GM12878 (cell line): ENCODE results near the gene ASF1B. TPM values are rescaled to one million over a fixed set of nuclear protein-coding genes. Genes with fewer than 3 reads are reported as not detected.

ENCODE experiments used
- ATAC-seq: fragments of 200-7000 bp; cut with Tn5 transposase; 3 replicates; pipeline ENCODE4 v1.9.1; 2020; ENCODE audit warnings: mild to moderate bottlenecking, moderate library complexity
- BruUV-seq: library from RNA; stranded (reverse); fragments of 400-500 nt; replicated peaks from 2 replicates; lab custom pipeline; 2021; lab: Mats Ljungman, UMichigan
- CTCF ChIA-PET: fragments of 300-600 bp; sonication (Branson Sonifier 250); formaldehyde crosslinking; extraction: SDS; loops from one replicate; lab custom pipeline; 2021; ENCODE audit warnings: inconsistent platforms; lab: Yijun Ruan, JAX
- POLR2A ChIA-PET: fragments of 350-600 bp; formaldehyde crosslinking; extraction: SDS; loops from one replicate; lab custom pipeline; 2021; ENCODE audit warnings: inconsistent platforms; lab: Charles Lee
- RAD21 ChIA-PET: fragments of 300-600 bp; sonication (Branson Sonifier 250); formaldehyde crosslinking; loops from one replicate; lab custom pipeline; 2023; ENCODE audit warnings: antibody characterized with exemption; ENCODE audit not compliant: unreplicated experiment; lab: Charles Lee
- SMC1A ChIA-PET: fragments of 300-600 bp; sonication (Branson Sonifier 250); formaldehyde crosslinking; loops from one replicate; lab custom pipeline; 2023; ENCODE audit not compliant: unreplicated experiment, uncharacterized antibody; lab: Charles Lee
- DNase-seq: peaks from one replicate; pipeline ENCODE4 v3.0.0-alpha.2; 2011; ENCODE audit warnings: low read depth, low spot score
- FAIRE-seq: peaks from 3 replicates; lab custom pipeline; 2011; peaks lifted over from hg19 to GRCh38; lab: Jason Lieb, UNC
- H2AFZ ChIP-seq: 2 replicates; pipeline ENCODE4 v1.6.0; 2011; ENCODE audit warnings: low read depth, low read length, control low read depth; ENCODE audit not compliant: control insufficient read depth
- H3K27ac ChIP-seq: 2 replicates; pipeline ENCODE4 v1.5.1; 2011; ENCODE audit warnings: control low read depth; ENCODE audit not compliant: control insufficient read depth, insufficient read depth
- H3K27me3 ChIP-seq, 2 experiments: replicated peaks in 1 of 2; 2 replicates each; pipeline versions ENCODE4 v1.6.0 to v1.6.1; 2011; ENCODE audit warnings: low read length in 1 of 2; ENCODE audit not compliant: control insufficient read depth in 2 of 2, insufficient read depth in 2 of 2
- H3K36me3 ChIP-seq, 2 experiments: 2 replicates each; pipeline ENCODE4 v1.5.1; 2011; ENCODE audit warnings: low read length in 1 of 2; ENCODE audit not compliant: control insufficient read depth in 2 of 2, insufficient read depth in 2 of 2
- H3K4me1 ChIP-seq: 2 replicates; pipeline ENCODE4 v1.6.1; 2011; ENCODE audit warnings: mild to moderate bottlenecking, low read length, moderate library complexity, mixed read lengths; ENCODE audit not compliant: control insufficient read depth, insufficient read depth
- H3K4me2 ChIP-seq: 2 replicates; pipeline ENCODE4 v1.6.0; 2011; ENCODE audit warnings: control low read depth; ENCODE audit not compliant: control insufficient read depth, insufficient read depth
- H3K4me3 ChIP-seq: fragments of 200-600 bp; sonication (generic); 2 replicates; pipeline ENCODE4 v1.5.1; 2016
- H3K79me2 ChIP-seq: 2 replicates; pipeline ENCODE4 v1.6.0; 2011; ENCODE audit warnings: low read length; ENCODE audit not compliant: control insufficient read depth, insufficient read depth
- H3K9ac ChIP-seq: 2 replicates; pipeline ENCODE4 v1.8.0; 2011; ENCODE audit warnings: low read length, control low read depth, mixed read lengths; ENCODE audit not compliant: control insufficient read depth, insufficient read depth
- H3K9me3 ChIP-seq: replicated peaks from 3 replicates; pipeline ENCODE4 v1.5.1; 2011; ENCODE audit warnings: mild to moderate bottlenecking, low read length; ENCODE audit not compliant: control insufficient read depth, insufficient read depth
- H4K20me1 ChIP-seq: 2 replicates; pipeline ENCODE4 v1.6.0; 2011; ENCODE audit not compliant: control insufficient read depth, insufficient read depth
- CBFB ChIP-seq: IDR thresholded peaks from 2 replicates; pipeline ENCODE4 v1.6.1; 2016; ENCODE audit warnings: antibody characterized with exemption, low read depth
- E2F8 ChIP-seq: fragments of 450-650 bp; IDR thresholded peaks from 2 replicates; pipeline ENCODE4 v1.6.1; 2018; ENCODE audit warnings: mild to moderate bottlenecking, low read depth, moderate library complexity; ENCODE audit not compliant: partially characterized antibody
- EED ChIP-seq: sonication (generic); IDR thresholded peaks from 2 replicates; pipeline ENCODE4 v1.6.1; 2016; ENCODE audit warnings: antibody characterized with exemption, low read depth
- IRF4 ChIP-seq: IDR thresholded peaks from 2 replicates; pipeline ENCODE4 v1.6.1; 2011; ENCODE audit warnings: low read depth, low read length
- RELB ChIP-seq: fragments of 450-650 bp; IDR thresholded peaks from 2 replicates; pipeline ENCODE4 v1.6.1; 2017; ENCODE audit warnings: low read depth, mild to moderate bottlenecking, moderate library complexity
- ZBTB33 ChIP-seq: fragments of 450-650 bp; IDR thresholded peaks from 2 replicates; pipeline ENCODE4 v1.6.1; 2017; ENCODE audit warnings: mild to moderate bottlenecking
- WGBS: methylation state at CpG from one replicate; pipeline ENCODE4 v1.1.6; 2016; ENCODE audit warnings: low lambda C conversion rate; ENCODE audit not compliant: insufficient replicate concordance, insufficient coverage; ENCODE audit errors: missing lambda C conversion rate; 5-methylcytosine and 5-hydroxymethylcytosine counted together
- in situ Hi-C: fragments of 300-500 bp; cut with MboI; formaldehyde crosslinking; loops from 9 replicates; pipeline ENCODE4 v1.14.3; 2018; ENCODE audit warnings: mixed read lengths
- intact Hi-C: fragments of 100-400 bp; cut with micrococcal nuclease; formaldehyde crosslinking; loops from one replicate; pipeline ENCODE4 v1.14.2; 2022; ENCODE audit not compliant: unreplicated experiment
- polyA plus RNA-seq, 11 experiments: library from polyadenylated mRNA; depleted of rRNA in 4 of 11; unstranded in 6 of 11; stranded (reverse) in 5 of 11; fragments of >200 nt; fragmentation: Nextera tagmentation in 4 of 11; fragmentation: Illumina TruSeq in 1 of 11; extraction: Ambion mirVana in 4 of 11; extraction: Trizol in 1 of 11; gene quantifications; 1 replicate in 1 of 11; 2 replicates in 10 of 11; pipeline versions ENCODE4 v1.2.1 to v1.2.3, GENCODE V29; 2011 to 2016; ENCODE audit warnings: inconsistent platforms in 2 of 11, missing spikeins in 2 of 11, low read depth in 1 of 11
- total RNA-seq, 4 experiments: library from RNA; depleted of rRNA in 3 of 4; stranded (reverse); fragments of >200 nt in 3 of 4; fragmentation: Illumina TruSeq in 1 of 4; extraction: Trizol in 1 of 4; gene quantifications; 2 replicates each; pipeline versions ENCODE4 v1.2.1 to v1.2.3, GENCODE V29; 2013 to 2021

The ASF1B gene
- total and polyA plus RNA-seq, 10 of the 15 experiments (the other 5 are each of a cell fraction or from before 2014, with no cell fraction given): 10.4 to 217 (median 90.2) TPM

GRCh38 chr19:14110650-14111049, 25.7 kb downstream of the ASF1B start:
- no peak overlapping the region for H3K4me3 ChIP-seq
- in situ Hi-C loops: no loop called here
- TF ChIP-seq E2F8: no peak
- no peak for TF ChIP-seq ZBTB33
- TF ChIP-seq IRF4: no peak
- TF ChIP-seq CBFB: no peak
- no peak for TF ChIP-seq RELB
- no peak for TF ChIP-seq EED
- TF ChIP-seq, all 136 proteins: peak for 0
- ChIA-PET POLR2A (no interaction called here), RAD21 (no interaction called here), CTCF (interaction anchor here (0.9 to 1.4 kb wide), 3 partner anchors 26 to 50 kb away, joined by 3 to 4 read pairs (median 3); partner anchors contain the start of genes ASF1B and MISP3), SMC1A (interaction anchor here (0.6 kb wide), 1 partner anchor 35 kb away, joined by 3 read pairs; no protein-coding TSS in a partner anchor)
- DNase-seq (no peak), FAIRE-seq (no peak), ATAC-seq (no peak)
- intact Hi-C loops: no loop called here
- H2AFZ ChIP-seq: no peak overlapping the region
- H3K4me2 ChIP-seq: no peak overlapping the region
- H3K79me2 ChIP-seq: no peaks in the 10 kb centered on the region
- H3K9me3 ChIP-seq: no peaks in the 10 kb centered on the region
- no peaks in the 10 kb centered on the region for H4K20me1 ChIP-seq
- no peaks in the 10 kb centered on the region for H3K27me3 ChIP-seq
- H3K36me3 ChIP-seq: no peaks in the 10 kb centered on the region; a peak in 2 of 4 replicates
- BruUV-seq: no TSS peak
- WGBS: 93% methylated on average over 2 of the region's 2 CpGs
- no peak overlapping the region for H3K27ac ChIP-seq
- H3K4me1 ChIP-seq: peaks cover 3% of the 10 kb centered on the region
- H3K9ac ChIP-seq: no peak overlapping the region
